ENCODE results near the gene MTG2. TPM values are rescaled to one million over a fixed set of nuclear protein-coding genes. Genes with fewer than 3 reads are reported as not detected.
A peak's percentile ranks its signal among the peaks of the same experiment; 100 is the strongest.

MTG2 gene
- total and polyA plus RNA-seq, 2 of the 13 experiments (the other 11 are each of a cell fraction or from before 2014, with no cell fraction given), result 20.4 to 37.8 TPM

GRCh38 chr20:62202083-62202395, 19.2 kb downstream of the MTG2 start:
- TF ChIP-seq TFDP1 (CRISPR knock-in tag; IDR thresholded peaks at IDR 0.05; ENCODE audit: borderline replicate concordance) (no peak), ZC3H13 (CRISPR knock-in tag; IDR thresholded peaks at IDR 0.05) (peak; percentile 42; the same call in 1 of the 2 replicates)
- Histone ChIP-seq H3K9ac (ENCODE audit: insufficient read depth, low read depth, low read length) (no peak overlapping the region), H3K4me2 (ENCODE audit: low read depth, low read length) (no peak overlapping the region), H3K36me3 (replicated peaks in 1 of 2; ENCODE audit: control insufficient read depth in 1 of 2, insufficient read depth in 2 of 2, low read length in 2 of 2) (peaks cover 30 to 49% of the 10 kb centered on the region in 2 experiments), H2AFZ (ENCODE audit: low read length) (no peak overlapping the region), H4K20me1 (ENCODE audit: insufficient read depth, low read length) (no peaks in the 10 kb centered on the region), H3K4me3 (replicated peaks in 1 of 3; ENCODE audit: insufficient read depth in 1 of 3, low read depth in 2 of 3, low read length in 3 of 3) (no peak overlapping the region), H3K27me3 (ENCODE audit: control insufficient read depth in 1 of 2, insufficient read depth in 2 of 2, low read length in 2 of 2) (no peaks in the 10 kb centered on the region), H3K79me2 (ENCODE audit: insufficient read depth, low read length) (no peaks in the 10 kb centered on the region), H3K27ac (ENCODE audit: extremely low read length, insufficient read depth, low read length) (no peak overlapping the region), H3K9me3 (ENCODE audit: low read length) (no peaks in the 10 kb centered on the region), H3K4me1 (ENCODE audit: insufficient read depth, low read length) (no peaks in the 10 kb centered on the region)
- WGBS (ENCODE audit: low lambda C conversion rate), result 97% methylated on average over 5 of the region's 5 CpGs
- TSS peak; percentile 49 for BruUV-seq (replicated peaks)
- ChIA-PET POLR2A (interaction anchor here (1.5 kb wide), 1 partner anchor 15 kb away, joined by 4 read pairs; no protein-coding TSS in a partner anchor), CTCF (ENCODE audit: low intra/inter-chr PET ratio, low total read pairs) (no interaction called here)
- ATAC-seq (no peak), FAIRE-seq (no peak), DNase-seq (ENCODE audit: low spot score) (no peak)
- in situ Hi-C loops (cut with HindIII; ENCODE audit: extremely low pct_ligation_motif_present, low pct_unique_long_range_greater_than_20kb), result no loop called here
- intact Hi-C loops (cut with micrococcal nuclease; ENCODE audit: unreplicated experiment), result no loop called here

- WGBS (ENCODE audit: low lambda C conversion rate), result 96% methylated on average over 23 of the region's 23 CpGs
- in situ Hi-C loops (cut with HindIII; ENCODE audit: extremely low pct_ligation_motif_present, low pct_unique_long_range_greater_than_20kb), result no loop called here
- H3K4me3 ChIP-seq (replicated peaks in 1 of 3; ENCODE audit: insufficient read depth in 1 of 3, low read depth in 2 of 3, low read length in 3 of 3), result no peak overlapping the region
- TF ChIP-seq ZNF800 (CRISPR knock-in tag; IDR thresholded peaks at IDR 0.05) (no peak), AGO2 (optimal IDR thresholded peaks at IDR 0.05; ENCODE audit: low read depth, low read length) (peak; percentile 68)
- intact Hi-C loops (cut with micrococcal nuclease; ENCODE audit: unreplicated experiment), result no loop called here
- BruUV-seq (replicated peaks), result no TSS peak
- FAIRE-seq (no peak), ATAC-seq (no peak), DNase-seq (ENCODE audit: low spot score) (no peak)
- ChIA-PET CTCF (ENCODE audit: low intra/inter-chr PET ratio, low total read pairs) (no interaction called here), POLR2A (interaction anchor here (1.5 kb wide), 1 partner anchor 15 kb away, joined by 4 read pairs; no protein-coding TSS in a partner anchor)
- no peak overlapping the region for H3K27ac ChIP-seq (ENCODE audit: extremely low read length, insufficient read depth, low read length)
- H3K9ac ChIP-seq (ENCODE audit: insufficient read depth, low read depth, low read length), result no peak overlapping the region
- peaks cover 30 to 42% of the 10 kb centered on the region in 2 experiments for H3K36me3 ChIP-seq (replicated peaks in 1 of 2; ENCODE audit: control insufficient read depth in 1 of 2, insufficient read depth in 2 of 2, low read length in 2 of 2)
- no peaks in the 10 kb centered on the region for H3K4me1 ChIP-seq (ENCODE audit: insufficient read depth, low read length)
- no peak overlapping the region for H2AFZ ChIP-seq (ENCODE audit: low read length)
- H3K9me3 ChIP-seq (ENCODE audit: low read length), result no peaks in the 10 kb centered on the region
- H4K20me1 ChIP-seq (ENCODE audit: insufficient read depth, low read length), result no peaks in the 10 kb centered on the region
- H3K27me3 ChIP-seq (ENCODE audit: control insufficient read depth in 1 of 2, insufficient read depth in 2 of 2, low read length in 2 of 2), result no peaks in the 10 kb centered on the region
- no peak overlapping the region for H3K4me2 ChIP-seq (ENCODE audit: low read depth, low read length)
- H3K79me2 ChIP-seq (ENCODE audit: insufficient read depth, low read length), result no peaks in the 10 kb centered on the region
These were observed 20.0 kb downstream of the MTG2 start for GRCh38 chr20:62202676-62203377.

Data from HepG2 (cell line).